GM21381 (cell line): Measurements from ENCODE around the gene LCN2.
A peak's percentile ranks its signal among the peaks of the same experiment; 100 is the strongest.
"Not testable (repeated sequence)": the region's sequence is repeated elsewhere in the genome, so short reads cannot be mapped to it uniquely, and the experiment has no call there.

Experiments
- ATAC-seq: cut with Tn5 transposase; IDR thresholded peaks from one replicate; pipeline ENCODE4 v1.9.1; 2021; ENCODE audit warnings: mild to moderate bottlenecking, moderate library complexity; ENCODE audit not compliant: unreplicated experiment

The LCN2 gene

GRCh38 chr9:128127568-128127989 is 21.7 kb upstream of the LCN2 start, which contains the start of gene PTGES2:
Gene PTGES2, minus strand, starts transcription at chr9:128127729. Its CDS starts 12 bp downstream, at chr9:128127717.
- peak; percentile 57 for ATAC-seq

GRCh38 chr9:128127990-128128835 is 21.0 kb upstream of the LCN2 start:
- ATAC-seq, result peak; percentile 66

- ATAC-seq, result no peak
Measured at GRCh38 chr9:128128836-128129590, 20.2 kb upstream of the LCN2 start.

- not testable (repeated sequence) for ATAC-seq
Measured at GRCh38 chr9:128129976-128130590, 19.2 kb upstream of the LCN2 start.

- not testable (repeated sequence) for ATAC-seq
Measured at GRCh38 chr9:128130651-128131050, 18.6 kb upstream of the LCN2 start.

GRCh38 chr9:128131346-128131745 is 17.9 kb upstream of the LCN2 start:
- ATAC-seq, result not testable (repeated sequence)

- not testable (repeated sequence) for ATAC-seq
Measured at GRCh38 chr9:128132139-128132538, 17.1 kb upstream of the LCN2 start.

GRCh38 chr9:128135561-128135960 is 13.7 kb upstream of the LCN2 start:
- ATAC-seq, result not testable (repeated sequence)

- ATAC-seq, result no peak
Measured at GRCh38 chr9:128136816-128137793, 12.1 kb upstream of the LCN2 start.

GRCh38 chr9:128138001-128138400 is 11.3 kb upstream of the LCN2 start:
- ATAC-seq, result no peak

GRCh38 chr9:128139621-128140020 is 9.6 kb upstream of the LCN2 start:
- no peak for ATAC-seq

- ATAC-seq, result no peak
Measured at GRCh38 chr9:128141604-128142003, 7.6 kb upstream of the LCN2 start.

GRCh38 chr9:128142061-128142460 is 7.2 kb upstream of the LCN2 start:
- no peak for ATAC-seq

GRCh38 chr9:128142596-128142995 is 6.7 kb upstream of the LCN2 start:
- no peak for ATAC-seq

GRCh38 chr9:128143525-128144238 is 5.6 kb upstream of the LCN2 start:
- no peak for ATAC-seq

GRCh38 chr9:128144239-128145181 is 4.7 kb upstream of the LCN2 start:
- ATAC-seq, result no peak

- ATAC-seq, result no peak
Measured at GRCh38 chr9:128145536-128145935, 3.7 kb upstream of the LCN2 start.

GRCh38 chr9:128145951-128146351 is 3.3 kb upstream of the LCN2 start:
- ATAC-seq, result no peak
